GM18502 (cell line): ENCODE results near the gene TBC1D25.
"Not testable (repeated sequence)": the region's sequence is repeated elsewhere in the genome, so short reads cannot be mapped to it uniquely, and the experiment has no call there.

ENCODE experiments used
- ATAC-seq: cut with Tn5 transposase; IDR thresholded peaks from one replicate; pipeline ENCODE4 v1.9.1; 2021; ENCODE audit warnings: mild to moderate bottlenecking; ENCODE audit not compliant: unreplicated experiment, poor library complexity

Gene TBC1D25

DNA sequence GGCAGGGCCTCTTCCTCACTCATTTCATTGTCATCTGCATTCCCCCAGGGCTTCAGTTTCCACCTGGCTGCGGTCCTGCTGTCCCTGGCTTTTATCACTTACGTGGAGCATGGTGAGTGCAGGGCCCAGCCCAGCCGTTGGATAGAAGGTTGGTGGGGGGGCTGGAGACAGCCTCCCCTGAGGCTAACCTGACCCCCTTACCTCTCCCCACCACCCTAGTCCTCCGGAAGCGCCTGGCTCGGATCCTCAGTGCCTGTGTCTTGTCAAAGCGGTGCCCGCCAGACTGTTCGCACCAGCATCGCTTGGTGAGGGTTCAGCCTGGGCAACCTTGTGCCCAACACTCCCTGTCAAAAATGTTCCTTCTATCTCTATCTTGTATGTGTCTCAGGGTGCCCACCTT, 23.7 kb upstream of the TBC1D25 start:
- ATAC-seq: no peak

DNA sequence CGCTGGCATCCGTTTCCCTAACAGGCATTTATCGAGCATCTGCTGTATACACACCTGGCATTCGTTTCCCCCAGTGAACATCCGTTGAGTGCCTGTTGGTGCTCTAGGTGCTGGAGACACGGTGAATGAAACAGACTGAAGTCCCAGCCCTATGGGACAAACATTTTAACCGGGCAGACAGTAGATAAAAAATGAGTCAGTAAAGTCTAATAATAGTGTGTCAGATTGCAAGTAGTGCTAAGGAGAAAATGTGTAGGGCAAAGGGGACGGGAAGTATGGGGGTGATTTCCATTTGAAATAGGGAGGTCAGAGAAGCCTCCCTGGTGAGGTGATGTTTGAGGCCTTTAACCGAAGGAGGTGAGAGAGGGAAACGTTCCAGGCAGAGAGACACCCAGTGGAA, 23.2 kb upstream of the TBC1D25 start:
- ATAC-seq: no peak

DNA sequence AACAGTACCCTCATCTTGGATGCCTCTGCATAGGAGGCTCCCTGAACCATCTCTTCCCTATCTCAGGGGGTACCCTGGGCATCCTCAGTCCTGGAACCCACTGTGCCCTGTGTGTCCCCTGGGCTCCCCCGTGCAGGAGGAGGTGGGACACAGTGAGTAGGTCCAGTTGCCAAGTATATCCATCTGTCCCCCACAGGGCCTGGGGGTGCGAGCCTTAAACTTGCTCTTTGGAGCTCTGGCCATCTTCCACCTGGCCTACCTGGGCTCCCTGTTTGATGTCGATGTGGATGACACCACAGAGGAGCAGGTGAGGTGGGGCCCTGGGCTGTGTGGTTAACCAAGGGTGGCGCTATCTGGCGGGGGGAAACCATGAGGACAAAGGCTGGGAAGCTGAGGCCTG, 22.5 kb upstream of the TBC1D25 start:
- ATAC-seq: no peak

DNA sequence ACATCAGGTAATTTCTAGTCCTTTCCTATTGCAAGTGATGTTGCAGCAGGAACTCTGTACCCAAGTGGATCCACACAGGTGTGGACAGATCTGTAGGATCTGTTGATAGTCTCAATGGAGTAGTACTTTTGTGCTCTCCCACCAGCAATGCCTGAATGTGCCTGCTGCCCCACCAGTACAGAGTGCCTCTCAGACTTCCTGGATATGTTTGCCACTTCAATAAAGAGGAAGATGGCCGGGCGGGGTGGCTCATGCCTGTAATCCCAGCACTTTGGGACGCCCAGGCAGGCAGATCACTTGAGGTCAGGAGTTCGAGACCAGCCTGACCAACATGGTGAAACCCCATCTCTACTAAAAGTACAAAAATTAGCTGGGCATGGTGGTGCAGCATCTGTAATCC, 20.0 kb upstream of the TBC1D25 start:
- ATAC-seq: not testable (repeated sequence)

DNA sequence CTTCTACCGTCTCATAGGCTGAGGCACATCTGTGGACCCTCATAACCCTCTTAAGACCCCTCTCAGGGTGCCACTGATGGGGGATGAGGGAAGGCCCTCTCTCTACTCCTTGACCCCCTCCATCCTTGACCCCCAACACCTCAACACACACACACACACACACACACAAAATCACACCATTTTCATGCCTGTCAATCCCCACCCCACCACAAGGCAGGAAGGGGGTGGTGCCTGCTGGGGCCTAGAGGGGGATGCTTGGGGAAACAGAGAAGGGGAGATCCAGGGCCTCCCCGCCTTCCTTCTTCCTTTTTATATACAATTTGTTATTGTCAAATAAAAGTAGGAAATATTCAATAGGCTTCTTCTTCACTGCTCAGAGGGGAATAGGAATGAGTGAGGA, 19.1 kb upstream of the TBC1D25 start:
- no peak for ATAC-seq

DNA sequence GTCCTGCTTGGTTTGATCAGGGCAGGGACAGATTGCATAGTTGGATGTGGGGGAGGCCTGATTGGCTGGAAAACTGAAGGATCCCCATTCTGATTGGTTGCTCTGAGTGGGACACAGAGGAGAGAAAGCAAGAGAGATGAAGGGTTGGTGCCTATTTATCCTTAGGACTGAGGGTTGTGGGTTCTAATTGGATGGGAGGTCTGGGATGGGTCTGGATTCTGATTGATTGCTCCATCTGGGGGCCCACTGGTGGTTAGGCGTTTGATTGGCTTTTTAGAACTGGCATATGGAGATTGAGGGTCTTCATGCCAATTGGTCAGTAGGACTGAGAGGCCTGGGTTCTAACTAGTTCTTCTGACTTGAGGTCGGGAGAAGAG, 18.6 kb upstream of the TBC1D25 start:
- no peak for ATAC-seq

DNA sequence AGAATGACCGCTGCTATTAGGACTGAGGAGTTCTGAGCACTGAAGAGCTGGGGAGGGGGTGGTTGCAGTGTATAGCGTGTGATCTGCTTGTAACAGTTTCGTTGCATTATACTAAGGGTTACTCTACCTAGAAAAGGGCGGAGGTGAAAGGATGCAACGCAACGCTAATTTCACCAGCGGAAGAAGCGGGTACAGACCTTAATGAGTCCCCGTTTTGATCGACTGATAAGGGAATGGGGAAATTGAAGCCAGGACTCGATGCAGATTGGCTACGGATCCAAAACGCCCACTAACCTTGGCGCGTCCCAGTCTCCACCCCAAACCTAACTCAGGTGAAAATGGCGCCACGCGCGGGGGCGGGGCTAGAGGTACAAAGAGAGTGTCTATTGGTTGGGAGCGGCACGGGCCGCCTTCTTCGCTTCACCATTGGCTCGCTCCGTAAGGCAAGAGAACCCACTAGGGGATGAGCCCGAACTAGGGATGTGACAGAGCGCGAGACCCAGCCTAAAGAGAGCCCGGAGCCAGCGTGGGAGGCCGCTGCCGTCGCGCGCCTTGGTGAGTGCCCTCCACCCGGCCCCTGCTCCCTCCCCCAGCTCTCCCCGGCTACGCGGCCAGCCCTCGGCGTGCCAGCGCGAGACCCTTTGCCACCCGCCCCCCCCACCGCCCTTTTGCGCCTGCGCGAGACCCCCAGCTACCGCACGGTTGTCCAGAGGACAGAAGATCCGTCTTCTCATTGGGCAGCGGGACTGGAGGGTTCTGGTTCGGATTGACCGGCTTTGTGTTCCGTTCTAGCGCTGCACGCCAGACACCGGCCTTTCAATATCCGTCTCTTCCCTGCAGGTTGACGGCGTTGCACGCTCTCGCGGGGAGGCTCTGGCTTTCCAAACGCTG, 17.9 kb upstream of the TBC1D25 start, which contains the start of gene EBP:
Gene EBP (plus strand): TSS at position 456 of the 891 bp plus-strand sequence. CDS start 1,964 bp downstream, outside the sequence.
- peak; percentile 94 for ATAC-seq

DNA sequence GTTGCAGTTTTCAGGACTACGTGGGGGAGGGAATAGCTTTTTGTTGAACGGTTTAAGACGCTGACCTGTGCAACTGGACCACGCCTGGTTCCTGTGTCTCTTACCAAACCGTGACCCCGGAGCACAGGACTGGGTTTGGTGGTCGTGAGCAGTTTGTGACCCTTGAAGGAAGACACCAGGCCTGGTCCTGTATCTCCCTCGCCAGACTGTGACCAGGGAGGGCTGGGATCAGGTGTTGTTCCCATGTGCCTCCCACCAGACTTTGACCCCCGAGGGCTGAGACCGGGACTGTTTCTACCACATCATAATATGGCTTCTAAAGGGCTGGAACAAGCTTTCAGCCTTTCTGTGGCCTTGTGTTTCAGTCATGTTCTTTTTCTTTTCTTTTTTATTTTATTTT, 17.2 kb upstream of the TBC1D25 start:
- no peak for ATAC-seq

DNA sequence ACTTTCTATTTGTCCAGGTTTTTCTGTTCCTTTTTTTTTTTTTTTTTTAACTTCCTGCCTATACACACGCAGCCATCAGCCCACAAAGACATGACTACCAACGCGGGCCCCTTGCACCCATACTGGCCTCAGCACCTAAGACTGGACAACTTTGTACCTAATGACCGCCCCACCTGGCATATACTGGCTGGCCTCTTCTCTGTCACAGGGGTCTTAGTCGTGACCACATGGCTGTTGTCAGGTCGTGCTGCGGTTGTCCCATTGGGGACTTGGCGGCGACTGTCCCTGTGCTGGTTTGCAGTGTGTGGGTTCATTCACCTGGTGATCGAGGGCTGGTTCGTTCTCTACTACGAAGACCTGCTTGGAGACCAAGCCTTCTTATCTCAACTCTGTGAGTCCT, 15.8 kb upstream of the TBC1D25 start:
- ATAC-seq: no peak

DNA sequence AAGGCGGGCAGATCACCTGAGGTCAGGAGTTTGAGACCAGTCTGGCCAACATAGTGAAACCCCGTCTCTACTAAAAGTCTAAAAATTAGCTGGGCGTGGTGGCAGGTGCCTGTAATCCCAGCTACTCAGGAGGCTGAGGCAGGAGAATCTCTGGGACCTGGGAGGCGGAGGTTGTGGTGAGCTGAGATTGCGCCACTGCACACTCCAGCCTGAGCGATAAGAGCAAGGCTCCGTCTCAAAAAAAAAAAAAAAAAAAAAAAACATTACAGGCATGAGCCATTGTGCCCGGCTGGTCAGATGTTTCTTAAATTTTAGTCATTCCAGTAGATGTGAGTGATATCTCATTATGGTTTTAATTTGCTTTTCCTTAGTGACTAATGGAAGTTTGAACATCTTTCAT, 13.7 kb upstream of the TBC1D25 start:
- ATAC-seq: not testable (repeated sequence)

DNA sequence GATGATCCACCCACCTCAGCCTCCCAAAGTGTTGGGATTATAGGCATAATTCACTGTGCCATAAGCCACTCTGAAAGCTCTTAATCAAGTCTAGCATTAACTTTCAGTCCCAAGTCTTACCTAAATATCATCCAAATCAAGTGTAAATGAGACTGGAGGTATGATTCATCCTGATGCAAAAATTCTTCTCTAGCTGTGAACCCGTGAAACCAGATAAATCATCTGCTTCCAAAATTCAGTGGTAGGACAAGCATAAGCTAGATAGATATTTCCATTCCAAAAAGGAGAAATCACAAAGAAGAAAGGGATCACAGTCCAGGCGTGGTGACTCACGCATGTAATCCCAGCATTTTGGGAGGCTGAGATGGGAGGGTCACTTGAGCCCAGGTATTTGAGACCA, 8.8 kb upstream of the TBC1D25 start:
- ATAC-seq: no peak

DNA sequence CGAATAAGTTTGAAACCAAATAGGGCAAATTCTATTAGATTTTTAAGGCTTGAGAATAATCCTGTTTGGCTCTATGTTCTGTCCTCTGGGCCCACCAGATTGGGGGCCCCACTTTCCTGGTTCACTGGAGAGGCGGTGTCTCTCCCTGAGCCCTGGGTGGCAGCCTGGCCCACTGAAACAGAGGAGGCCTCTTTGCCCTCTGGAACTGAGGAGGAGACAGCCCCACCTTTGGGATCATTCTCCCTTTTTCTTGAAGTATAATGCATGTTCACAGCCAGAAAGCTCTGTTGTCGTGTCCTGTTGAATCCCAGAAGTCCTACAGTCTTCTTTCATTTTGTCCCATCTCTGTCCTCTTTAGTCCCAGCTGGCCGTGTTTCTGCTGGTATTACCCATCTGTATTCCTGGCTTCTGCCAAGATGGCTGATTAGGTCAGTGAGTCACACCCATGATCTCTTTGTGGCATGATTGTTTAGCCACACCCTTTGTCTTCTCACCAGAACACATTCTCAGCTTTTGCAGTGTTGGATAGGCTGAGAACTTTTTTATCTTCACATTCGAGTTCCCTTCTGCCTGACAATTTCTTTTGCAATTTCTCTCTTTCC, 8.1 kb upstream of the TBC1D25 start:
- no peak for ATAC-seq

DNA sequence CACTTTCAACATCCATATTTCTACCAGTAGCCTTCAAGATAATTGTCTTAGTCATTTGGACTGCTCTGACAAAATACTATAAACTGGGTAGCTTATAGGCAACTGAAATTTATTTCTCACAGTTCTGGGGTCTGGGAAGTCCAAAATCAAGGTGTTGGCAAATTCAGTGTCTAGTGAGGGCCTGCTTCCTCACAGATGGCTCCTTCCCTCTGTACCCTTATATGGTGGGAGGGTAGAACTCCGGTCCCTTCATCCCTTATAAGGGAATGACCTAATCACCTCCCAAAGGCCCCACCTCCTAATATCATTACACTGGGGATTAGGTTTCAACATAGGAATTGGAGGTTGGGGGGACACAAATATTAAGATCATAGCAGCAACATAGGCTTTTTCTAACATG, 7.4 kb upstream of the TBC1D25 start:
- ATAC-seq: no peak

DNA sequence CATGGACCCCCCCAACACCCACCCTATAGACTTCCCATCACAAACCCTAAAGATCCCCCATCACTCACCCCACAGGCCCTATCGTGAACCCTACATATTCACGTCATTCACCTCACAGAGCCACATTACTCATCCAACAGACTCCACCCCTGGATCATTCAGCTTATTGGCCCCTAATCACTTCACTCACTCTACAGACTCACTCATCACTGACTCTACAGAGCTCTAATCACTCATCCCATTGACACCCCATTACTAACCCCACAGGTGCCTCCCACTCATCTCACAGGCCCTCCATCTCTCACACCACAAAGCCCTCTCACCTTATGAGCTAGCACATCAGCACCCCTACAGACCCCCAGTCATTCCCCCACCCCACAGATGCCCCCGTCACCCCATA, 6.3 kb upstream of the TBC1D25 start:
- ATAC-seq: no peak

DNA sequence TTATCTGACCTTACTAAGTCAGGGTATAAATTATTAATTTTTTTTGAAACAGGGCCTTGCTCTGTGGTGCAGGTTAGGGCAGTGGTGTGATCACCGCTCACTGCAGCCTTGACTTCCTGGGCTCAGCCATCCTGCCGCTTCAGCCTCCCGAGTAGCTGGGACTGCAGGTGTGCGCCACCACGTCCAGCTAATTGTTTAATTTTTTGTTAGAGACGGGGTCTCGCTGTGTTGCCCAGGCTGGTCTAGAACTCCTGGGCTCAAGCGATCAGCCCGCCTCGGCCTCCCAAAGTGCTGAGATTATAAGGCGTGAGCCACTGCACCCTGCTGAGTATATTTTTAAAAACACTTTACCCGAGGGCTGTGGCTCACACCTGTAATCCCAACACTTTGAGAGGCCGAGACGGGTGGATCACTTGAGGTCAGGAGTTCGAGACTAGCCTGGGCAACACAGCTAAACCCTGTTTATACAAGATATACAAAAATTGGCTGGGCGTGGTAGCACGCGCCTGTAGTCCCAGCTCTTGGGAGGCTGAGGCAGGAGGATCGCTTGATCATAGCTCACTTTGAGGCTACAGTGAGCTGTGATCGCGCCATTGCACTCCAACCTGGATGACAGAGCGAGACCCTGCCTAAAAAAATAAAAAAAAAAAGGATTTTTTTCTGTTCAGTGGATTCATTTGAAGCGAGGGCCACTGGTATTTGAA, 721 bp upstream of the TBC1D25 start:
- ATAC-seq: no peak

DNA sequence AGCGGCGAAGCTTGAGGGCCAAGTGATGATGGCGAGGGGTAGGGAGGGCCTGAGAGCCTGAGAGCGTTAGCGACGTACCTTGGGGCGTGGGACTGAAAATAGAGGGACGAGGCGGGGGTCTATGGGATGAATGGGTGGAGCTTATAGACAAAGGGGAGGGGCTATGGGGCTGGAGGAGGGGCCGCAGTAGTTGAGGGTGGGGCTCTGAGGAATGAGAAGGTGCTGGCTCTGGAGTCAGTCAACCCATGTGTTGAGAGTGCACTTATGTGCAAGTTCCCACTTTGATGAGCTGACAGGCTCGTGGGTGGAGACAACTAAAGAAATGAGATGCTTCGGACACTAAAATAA, 488 bp downstream of the TBC1D25 start:
- peak; percentile 36 for ATAC-seq

DNA sequence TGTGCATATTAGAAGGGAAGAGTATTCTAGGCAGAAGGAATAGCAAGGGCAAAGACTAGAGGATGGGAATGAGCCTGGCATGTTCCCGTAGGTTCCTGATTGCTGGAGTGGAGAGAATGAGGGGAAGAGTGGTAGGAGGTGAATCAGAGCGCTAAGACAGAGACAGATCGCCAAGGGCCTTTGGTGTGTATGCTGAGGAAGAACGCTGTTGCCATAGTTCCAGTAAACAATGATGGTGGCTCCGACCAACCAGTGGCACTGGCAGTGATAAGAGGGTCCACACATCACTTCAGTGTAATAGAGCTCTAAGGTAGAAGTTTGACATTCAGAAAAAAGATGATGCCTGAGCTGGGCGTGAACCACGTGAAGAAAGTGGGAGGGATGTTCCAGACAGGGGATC, 966 bp downstream of the TBC1D25 start:
- no peak for ATAC-seq

DNA sequence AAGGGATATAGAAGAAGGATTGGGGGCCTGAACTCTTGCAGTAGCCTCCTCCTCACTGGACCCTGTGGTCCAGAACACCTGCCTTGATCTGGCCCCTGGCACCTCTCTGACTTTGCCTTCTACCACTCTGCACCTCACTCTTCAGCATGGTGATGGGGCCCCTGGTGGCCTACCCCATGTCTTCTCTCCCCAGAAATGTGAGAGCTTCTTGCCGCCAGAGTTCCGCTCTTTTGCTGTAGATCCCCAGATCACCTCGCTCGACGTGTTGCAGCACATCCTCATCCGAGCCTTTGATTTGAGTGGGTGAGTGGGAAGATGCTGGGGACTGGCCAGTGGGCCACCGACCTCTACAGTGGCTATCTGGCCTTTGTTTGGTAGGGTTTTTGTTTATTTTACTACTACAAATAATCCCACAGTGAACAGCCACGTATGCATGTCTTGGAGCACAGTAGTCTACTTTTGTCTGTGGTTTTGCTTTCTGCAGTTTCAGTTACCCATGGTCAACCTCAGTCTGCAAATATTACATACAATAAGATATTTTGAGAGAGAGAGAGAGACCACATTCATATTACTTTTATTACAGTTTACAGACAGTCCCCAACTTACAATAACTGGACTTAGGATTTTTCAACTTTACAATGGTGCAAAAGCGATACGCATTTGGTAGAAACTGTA, 1.8 kb downstream of the TBC1D25 start:
- ATAC-seq: no peak

DNA sequence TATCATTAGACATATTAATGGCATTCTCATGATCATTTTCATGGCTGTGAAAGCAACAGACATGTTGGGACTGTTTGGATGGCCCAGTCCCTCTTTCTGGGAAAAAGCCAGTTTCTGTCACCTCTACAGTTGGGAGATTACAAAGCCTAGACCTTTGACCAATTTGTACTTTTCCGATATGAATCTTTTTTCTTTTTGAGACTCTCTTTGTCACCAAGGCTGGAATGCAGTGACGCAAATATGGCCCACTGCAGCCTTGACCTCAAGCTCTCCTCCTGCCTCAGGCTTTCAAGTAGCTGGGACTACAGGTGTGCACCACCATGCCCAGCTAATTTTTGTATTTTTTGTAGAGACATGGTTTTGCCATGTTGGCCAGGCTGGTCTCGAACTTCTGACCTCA, 9.4 kb downstream of the TBC1D25 start:
- ATAC-seq: no peak

DNA sequence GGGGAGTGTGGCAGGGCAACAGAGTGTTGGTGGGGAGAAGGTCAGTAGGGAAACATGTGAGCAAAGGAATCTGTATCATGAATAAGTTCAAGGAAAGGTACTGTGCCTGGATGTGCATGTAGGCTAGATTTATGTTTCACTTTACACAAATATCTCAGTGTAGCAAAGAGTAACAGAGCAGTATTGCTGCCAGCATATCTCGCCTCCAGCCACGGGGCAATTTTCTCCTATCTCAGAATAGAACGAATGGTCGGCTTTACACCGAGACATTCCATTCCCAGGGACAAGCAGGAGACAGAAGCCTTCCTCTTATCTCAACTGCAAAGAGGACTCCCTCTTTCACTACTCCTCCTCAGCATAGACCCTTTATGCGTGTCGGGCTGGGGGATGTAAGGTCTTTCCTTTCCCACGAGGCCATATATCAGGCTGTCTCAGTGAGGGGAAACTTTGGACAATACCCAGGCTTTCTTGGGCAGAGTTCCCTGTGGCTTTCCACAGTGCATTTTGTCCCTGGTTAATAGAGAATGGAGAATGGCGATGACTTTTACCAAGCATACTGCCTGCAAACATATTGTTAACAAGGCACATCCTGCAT, 16.3 kb downstream of the TBC1D25 start:
- ATAC-seq: not testable (repeated sequence)
